NCI-H1048 (cell line): ENCODE measurements around the gene NGLY1.

Experiments used
- DNase-seq: peaks from one replicate; lab custom pipeline; 2025; lab: John Stamatoyannopoulos, UW

The NGLY1 gene

GRCh38 chr3:25782938-25783660 is at the start of gene NGLY1:
Gene NGLY1, minus strand, starts transcription at chr3:25783443. Its CDS starts 53 bp downstream, at chr3:25783390.
- DNase-seq, result no peak

GRCh38 chr3:25831578-25831977 is 48.3 kb upstream of the NGLY1 start:
- DNase-seq, result no peak

GRCh38 chr3:25830373-25831280 is 47.4 kb upstream of the NGLY1 start:
- DNase-seq, result no peak

GRCh38 chr3:25826510-25826909 is 43.3 kb upstream of the NGLY1 start:
- no peak for DNase-seq

- DNase-seq, result no peak
Observed at GRCh38 chr3:25823314-25823713, 40.1 kb upstream of the NGLY1 start.

- DNase-seq, result no peak
Observed at GRCh38 chr3:25821746-25822573, 38.7 kb upstream of the NGLY1 start.

GRCh38 chr3:25820816-25821486 is 37.7 kb upstream of the NGLY1 start:
- no peak for DNase-seq

GRCh38 chr3:25820366-25820765 is 37.1 kb upstream of the NGLY1 start:
- peak; percentile 47 for DNase-seq

- no peak for DNase-seq
Observed at GRCh38 chr3:25818335-25818734, 35.1 kb upstream of the NGLY1 start.

- no peak for DNase-seq
Observed at GRCh38 chr3:25817638-25818037, 34.4 kb upstream of the NGLY1 start.

GRCh38 chr3:25817107-25817506 is 33.9 kb upstream of the NGLY1 start:
- no peak for DNase-seq

- DNase-seq, result no peak
Observed at GRCh38 chr3:25812644-25813043, 29.4 kb upstream of the NGLY1 start.

- DNase-seq, result no peak
Observed at GRCh38 chr3:25804676-25805075, 21.4 kb upstream of the NGLY1 start.

GRCh38 chr3:25803833-25804232 is 20.6 kb upstream of the NGLY1 start:
- DNase-seq, result no peak

GRCh38 chr3:25801786-25802185 is 18.5 kb upstream of the NGLY1 start:
- DNase-seq, result no peak

GRCh38 chr3:25789596-25790556 is 6.6 kb upstream of the NGLY1 start, which contains the start of gene OXSM:
Gene OXSM, plus strand, starts transcription at chr3:25790090. Its CDS starts 931 bp downstream, at chr3:25791021.
- peak; percentile 89 for DNase-seq

- DNase-seq, result no peak
Observed at GRCh38 chr3:25789209-25789595, 6.0 kb upstream of the NGLY1 start.

GRCh38 chr3:25787689-25788088 is 4.4 kb upstream of the NGLY1 start:
- DNase-seq, result no peak

- DNase-seq, result no peak
Observed at GRCh38 chr3:25785826-25786225, 2.6 kb upstream of the NGLY1 start.

GRCh38 chr3:25784971-25785370 is 1.7 kb upstream of the NGLY1 start:
- no peak for DNase-seq
